GM13977 (cell line): ENCODE measurements around the gene ITGAL.

Experiments
- DNase-seq: peaks from one replicate; pipeline ENCODE4 v3.0.0; 2012; ENCODE audit warnings: low spot score
- in situ Hi-C: fragments of 300-500 bp; cut with MboI; formaldehyde crosslinking; loops from one replicate; pipeline ENCODE4 v1.12.0; 2022; ENCODE audit warnings: low sequenced_read_pairs, low pct_unique_long_range_greater_than_20kb, mixed read lengths, inconsistent platforms; ENCODE audit not compliant: unreplicated experiment
- TF ChIP-seq, protein P1 (sequence below): IDR thresholded peaks from 2 replicates; pipeline ENCODE4 v1.5.1; 2012; ENCODE audit warnings: mild to moderate bottlenecking, control low read depth; ENCODE audit not compliant: insufficient read depth; ENCODE audit errors: extremely low read depth, missing control alignments

The ITGAL gene

DNA sequence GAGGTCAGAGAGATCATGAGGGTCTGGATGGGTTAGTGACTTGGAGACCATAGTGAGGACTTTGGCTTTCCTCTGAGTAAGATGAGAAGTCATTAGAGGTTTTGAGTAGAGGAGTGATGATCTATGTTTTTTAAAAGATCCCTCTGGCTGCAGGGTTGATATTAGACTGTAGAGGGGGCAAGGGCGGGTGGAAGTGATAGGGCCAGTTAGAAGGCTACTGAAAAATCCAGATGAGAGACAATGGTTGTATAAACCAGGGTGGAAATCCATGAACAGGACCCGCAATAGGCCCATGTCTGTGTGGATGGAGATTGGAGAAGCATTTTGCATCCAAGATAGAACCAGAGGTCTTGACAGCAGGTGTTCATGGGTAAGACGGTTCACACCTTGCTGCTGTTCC lies 9.8 kb downstream of the ITGAL start:
- in situ Hi-C loops: no loop called here
- DNase-seq: no peak
- TF ChIP-seq, protein P1, sequence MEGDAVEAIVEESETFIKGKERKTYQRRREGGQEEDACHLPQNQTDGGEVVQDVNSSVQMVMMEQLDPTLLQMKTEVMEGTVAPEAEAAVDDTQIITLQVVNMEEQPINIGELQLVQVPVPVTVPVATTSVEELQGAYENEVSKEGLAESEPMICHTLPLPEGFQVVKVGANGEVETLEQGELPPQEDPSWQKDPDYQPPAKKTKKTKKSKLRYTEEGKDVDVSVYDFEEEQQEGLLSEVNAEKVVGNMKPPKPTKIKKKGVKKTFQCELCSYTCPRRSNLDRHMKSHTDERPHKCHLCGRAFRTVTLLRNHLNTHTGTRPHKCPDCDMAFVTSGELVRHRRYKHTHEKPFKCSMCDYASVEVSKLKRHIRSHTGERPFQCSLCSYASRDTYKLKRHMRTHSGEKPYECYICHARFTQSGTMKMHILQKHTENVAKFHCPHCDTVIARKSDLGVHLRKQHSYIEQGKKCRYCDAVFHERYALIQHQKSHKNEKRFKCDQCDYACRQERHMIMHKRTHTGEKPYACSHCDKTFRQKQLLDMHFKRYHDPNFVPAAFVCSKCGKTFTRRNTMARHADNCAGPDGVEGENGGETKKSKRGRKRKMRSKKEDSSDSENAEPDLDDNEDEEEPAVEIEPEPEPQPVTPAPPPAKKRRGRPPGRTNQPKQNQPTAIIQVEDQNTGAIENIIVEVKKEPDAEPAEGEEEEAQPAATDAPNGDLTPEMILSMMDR: no peak

DNA sequence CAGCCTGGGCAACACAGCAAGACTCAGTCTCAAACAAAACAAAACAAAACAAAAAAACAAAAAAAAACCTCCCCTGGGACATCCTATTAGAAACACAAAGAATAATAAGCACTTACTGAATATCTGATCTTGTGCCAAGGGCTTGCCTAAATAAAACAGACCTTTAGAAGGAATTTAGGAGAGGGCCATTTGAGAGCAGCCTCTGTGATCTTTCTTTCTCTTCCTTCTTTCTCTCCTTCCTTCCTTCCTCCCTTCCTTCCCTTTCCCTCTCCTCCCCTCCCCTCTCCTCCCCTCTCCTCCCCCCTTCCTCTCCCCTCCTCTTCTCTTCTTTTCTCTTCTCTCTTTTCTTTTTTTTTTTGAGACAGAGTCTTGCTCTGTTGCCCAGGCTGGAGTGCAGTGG lies 12.3 kb downstream of the ITGAL start:
- TF ChIP-seq, protein P1: no peak
- in situ Hi-C loops: no loop called here
- no peak for DNase-seq

DNA sequence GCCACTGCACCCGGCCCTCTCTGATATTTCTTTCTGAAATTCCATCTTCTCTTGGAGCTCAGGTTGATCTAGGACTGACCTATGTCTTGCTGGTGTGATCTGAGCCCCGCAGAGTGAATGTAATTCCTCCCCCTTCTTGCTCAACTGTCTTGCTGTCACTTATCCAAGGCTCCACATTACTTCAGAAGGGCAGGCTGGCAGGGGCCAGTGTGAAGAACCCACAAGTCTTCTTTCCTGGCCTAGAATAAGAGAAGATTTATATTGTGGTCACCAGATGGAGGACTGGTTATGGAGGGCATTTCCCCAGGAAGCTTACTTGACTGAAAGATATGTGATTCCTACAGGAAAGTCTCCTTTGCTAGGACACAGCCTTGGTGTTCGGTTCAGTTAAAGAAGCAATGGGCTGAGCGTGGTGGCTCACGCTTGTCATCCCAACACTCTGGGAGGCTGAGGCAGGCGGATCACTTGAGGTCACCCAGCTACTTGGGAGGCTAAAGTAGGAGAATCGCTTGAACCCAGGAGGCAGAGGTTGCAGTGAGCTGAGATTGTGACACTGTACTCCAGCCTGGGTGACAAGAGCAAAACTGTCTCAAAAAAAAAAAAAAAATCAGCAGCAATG lies 13.4 kb downstream of the ITGAL start:
- in situ Hi-C loops: no loop called here
- TF ChIP-seq, protein P1: no peak
- no peak for DNase-seq

DNA sequence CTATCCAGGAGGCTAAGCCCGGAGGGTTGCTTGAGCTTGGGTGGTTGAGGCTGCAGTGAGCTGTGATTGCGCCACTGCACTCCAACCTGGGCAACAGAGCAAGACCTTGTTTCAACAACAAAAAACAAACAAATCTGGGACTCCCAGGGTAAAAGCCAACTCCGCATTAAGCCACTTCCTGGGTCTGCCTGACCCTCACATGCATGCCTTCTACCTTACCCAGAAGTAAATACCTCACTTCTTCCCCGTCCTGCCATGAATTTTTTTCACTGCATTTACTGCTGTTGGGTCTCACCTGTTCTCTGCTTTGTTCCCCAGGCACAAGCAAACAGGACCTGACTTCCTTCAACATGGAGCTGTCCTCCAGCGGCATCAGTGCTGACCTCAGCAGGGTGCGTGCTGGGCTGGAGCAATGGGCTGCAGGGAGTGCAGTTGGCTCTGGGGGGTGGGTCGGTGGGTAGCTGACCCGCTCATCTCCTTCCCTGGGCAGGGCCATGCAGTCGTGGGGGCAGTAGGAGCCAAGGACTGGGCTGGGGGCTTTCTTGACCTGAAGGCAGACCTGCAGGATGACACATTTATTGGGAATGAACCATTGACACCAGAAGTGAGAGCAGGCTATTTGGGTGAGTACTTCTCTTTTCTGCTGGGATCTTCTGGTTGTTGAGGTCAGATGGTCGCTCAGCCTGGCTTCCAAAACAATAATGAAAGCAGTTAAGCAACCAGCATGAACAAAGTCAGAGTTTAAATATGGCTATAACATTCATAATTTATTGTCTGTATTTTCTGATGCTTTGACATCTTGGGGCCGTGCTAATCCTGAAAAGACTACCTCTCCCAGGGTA lies 16.4 kb downstream of the ITGAL start:
- TF ChIP-seq, protein P1: no peak
- no peak for DNase-seq
- in situ Hi-C loops: no loop called here

DNA sequence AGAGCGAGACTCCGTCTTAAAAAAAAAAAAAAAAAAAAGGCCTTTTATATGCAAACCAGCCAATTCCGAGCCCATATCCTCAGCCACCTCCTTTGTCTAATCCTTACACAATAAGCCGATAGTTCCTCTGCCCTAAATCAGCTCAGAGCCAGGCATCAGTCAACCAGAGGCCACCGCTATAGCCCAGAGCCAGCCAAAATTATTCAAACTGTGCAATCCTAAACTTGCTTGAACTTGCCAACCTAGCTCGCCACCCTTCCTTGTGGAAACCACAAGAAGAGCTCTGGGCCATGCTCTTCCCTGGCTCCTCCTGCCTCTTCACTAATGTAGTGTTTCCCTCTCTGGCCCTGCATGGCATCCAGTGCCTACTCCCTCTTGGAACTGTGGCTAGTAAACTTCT lies 17.7 kb downstream of the ITGAL start:
- in situ Hi-C loops: no loop called here
- TF ChIP-seq, protein P1: no peak
- no peak for DNase-seq

DNA sequence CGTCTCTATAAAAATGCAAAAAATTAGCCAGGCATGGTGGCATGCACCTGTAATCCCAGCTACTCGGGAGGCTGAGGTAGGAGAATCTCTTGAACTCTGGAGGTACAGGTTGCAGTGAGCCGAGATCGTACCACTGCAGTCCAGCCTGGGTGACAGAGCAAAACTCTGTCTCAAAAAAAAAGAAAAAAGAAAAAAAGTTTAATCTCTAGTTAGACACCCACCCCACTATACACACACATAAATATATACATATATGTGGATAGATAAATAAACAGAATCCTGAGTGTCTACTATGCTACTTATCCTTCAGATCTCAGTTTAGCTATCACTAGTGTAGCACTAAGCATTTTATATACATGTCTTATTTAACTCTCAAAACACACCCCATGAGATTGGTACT lies 18.7 kb downstream of the ITGAL start:
- TF ChIP-seq, protein P1: no peak
- in situ Hi-C loops: no loop called here

More for the DNA sequence above, 18.7 kb downstream of the ITGAL start:
- no peak for DNase-seq
